Panc1 (cell line): Measurements from ENCODE around the gene ZNF81. TPM values are rescaled to one million over a fixed set of nuclear protein-coding genes. Genes with fewer than 3 reads are reported as not detected.
"Not testable (repeated sequence)": the region's sequence is repeated elsewhere in the genome, so short reads cannot be mapped to it uniquely, and the experiment has no call there.

Experiments
- ATAC-seq: fragments of 200-7000 bp; cut with Tn5 transposase; 2 replicates; pipeline ENCODE4 v1.9.1; 2020; ENCODE audit warnings: mild to moderate bottlenecking, moderate library complexity
- BruUV-seq: library from RNA; stranded (reverse); fragments of 400-500 nt; replicated peaks from 2 replicates; lab custom pipeline; 2021; lab: Mats Ljungman, UMichigan
- CTCF ChIA-PET: fragments of 300-600 bp; sonication (Branson Sonifier 250); formaldehyde crosslinking; loops from one replicate; lab custom pipeline; 2022; ENCODE audit warnings: antibody characterized with exemption; lab: Charles Lee
- POLR2A ChIA-PET: fragments of 300-600 bp; sonication (Branson Sonifier 250); formaldehyde crosslinking; loops from one replicate; lab custom pipeline; 2022; ENCODE audit warnings: antibody characterized with exemption; lab: Charles Lee
- DNase-seq: peaks from one replicate; pipeline ENCODE4 v3.0.0-alpha.2; 2010; ENCODE audit warnings: low read depth, low spot score
- H3K27ac ChIP-seq: 2 replicates; pipeline ENCODE4 v1.5.1; 2011; ENCODE audit warnings: mild to moderate bottlenecking, low read length, inconsistent platforms
- H3K27me3 ChIP-seq: fragments of 200-500 bp; sonication (Bioruptor generic); 2 replicates; pipeline ENCODE4 v1.6.0; 2014; ENCODE audit warnings: low read length, inconsistent platforms; ENCODE audit not compliant: control insufficient read depth, insufficient read depth
- H3K36me3 ChIP-seq: fragments of 200-500 bp; sonication (Bioruptor generic); 2 replicates; pipeline ENCODE4 v1.5.1; 2014; ENCODE audit warnings: inconsistent platforms, mild to moderate bottlenecking, low read length, moderate library complexity; ENCODE audit not compliant: control insufficient read depth, insufficient read depth
- H3K4me1 ChIP-seq: 2 replicates; pipeline ENCODE4 v1.5.1; 2011; ENCODE audit warnings: inconsistent platforms, mild to moderate bottlenecking, low read length, moderate library complexity; ENCODE audit not compliant: control insufficient read depth, insufficient read depth
- H3K4me3 ChIP-seq, 2 experiments: 2 replicates each; pipeline ENCODE4 v1.5.1; 2011 to 2012; ENCODE audit warnings: low read depth in 2 of 2, low read length in 2 of 2, mild to moderate bottlenecking in 2 of 2, inconsistent platforms in 1 of 2, moderate library complexity in 1 of 2
- H3K9me3 ChIP-seq: fragments of 200-500 bp; sonication (Bioruptor generic); 2 replicates; pipeline ENCODE4 v1.5.1; 2014; ENCODE audit warnings: low read depth, mild to moderate bottlenecking, inconsistent platforms, low read length, moderate library complexity; ENCODE audit not compliant: control insufficient read depth, insufficient read depth
- CTCF ChIP-seq: fragments of 450-650 bp; IDR thresholded peaks from 2 replicates; pipeline ENCODE4 v1.5.1; 2017; ENCODE audit warnings: mild to moderate bottlenecking
- POLR2AphosphoS5 ChIP-seq: IDR thresholded peaks from 2 replicates; pipeline ENCODE4 v1.6.1; 2012; ENCODE audit warnings: mild to moderate bottlenecking, low read depth, low read length, moderate library complexity
- REST ChIP-seq, 2 experiments: IDR thresholded peaks; 2 replicates each; pipeline ENCODE4 v1.6.1; 2011 to 2012; ENCODE audit warnings: low read depth in 2 of 2, control low read depth in 1 of 2, low read length in 1 of 2, mild to moderate bottlenecking in 1 of 2, moderate library complexity in 1 of 2; ENCODE audit not compliant: insufficient read depth in 1 of 2
- SIN3A ChIP-seq: IDR thresholded peaks from 2 replicates; pipeline ENCODE4 v1.6.1; 2012; ENCODE audit warnings: low read depth, mild to moderate bottlenecking, low read length, moderate library complexity, borderline replicate concordance; ENCODE audit not compliant: insufficient read depth
- TCF7L2 ChIP-seq: IDR thresholded peaks from 2 replicates; pipeline ENCODE4 v1.6.1; 2011; ENCODE audit warnings: mild to moderate bottlenecking, low read depth, low read length, inconsistent platforms
- in situ Hi-C: cut with HindIII; loops from 2 replicates; pipeline ENCODE4 v1.10.0; 2016; ENCODE audit warnings: low sequenced_read_pairs, low pct_unique_long_range_greater_than_20kb
- intact Hi-C: fragments of 100-400 bp; cut with micrococcal nuclease; formaldehyde crosslinking; loops from one replicate; pipeline ENCODE4 v1.10.0; 2022; ENCODE audit not compliant: unreplicated experiment
- total RNA-seq: library from RNA; stranded (reverse); gene quantifications from one replicate; pipeline ENCODE4 v1.2.1, GENCODE V29; 2021; ENCODE audit not compliant: unreplicated experiment

ZNF81 gene
- total RNA-seq, 1 experiment from 2014 or later, result 10.7 TPM

- in situ Hi-C loops (no loop called here), intact Hi-C loops (no loop called here)
- BruUV-seq, result no TSS peak
- no peak for DNase-seq
- no peaks in the 10 kb centered on the region for H3K4me1 ChIP-seq
- no peak overlapping the region for H3K27ac ChIP-seq
- TF ChIP-seq SIN3A (no peak), TCF7L2 (no peak), REST (IDR thresholded peaks at IDR 0.05; ENCODE audit: insufficient read depth in 1 of 2, low read depth in 2 of 2, low read length in 1 of 2) (no peak), POLR2AphosphoS5 (no peak), CTCF (no peak)
- no peaks in the 10 kb centered on the region for H3K36me3 ChIP-seq
- H3K27me3 ChIP-seq, result no peaks in the 10 kb centered on the region
- no peaks in the 10 kb centered on the region for H3K9me3 ChIP-seq
- CTCF ChIA-PET, result no interaction called here
- no peak for ATAC-seq
- H3K4me3 ChIP-seq, result no peak overlapping the region
- POLR2A ChIA-PET, result no interaction called here
Observed at GRCh38 chrX:47940448-47940847, 103.7 kb downstream of the ZNF81 start.

- POLR2A ChIA-PET, result no interaction called here
- intact Hi-C loops (no loop called here), in situ Hi-C loops (no loop called here)
- Histone ChIP-seq H3K36me3 (no peaks in the 10 kb centered on the region), H3K4me1 (no peaks in the 10 kb centered on the region), H3K9me3 (no peaks in the 10 kb centered on the region), H3K27me3 (no peaks in the 10 kb centered on the region), H3K27ac (no peak overlapping the region), H3K4me3 (no peak overlapping the region)
- CTCF ChIA-PET, result no interaction called here
- TF ChIP-seq POLR2AphosphoS5 (no peak), CTCF (no peak), REST (IDR thresholded peaks at IDR 0.05; ENCODE audit: insufficient read depth in 1 of 2, low read depth in 2 of 2, low read length in 1 of 2) (no peak)
- no peak for DNase-seq
- ATAC-seq, result no peak
- BruUV-seq, result no TSS peak
Observed at GRCh38 chrX:47941423-47941822, 104.7 kb downstream of the ZNF81 start.

GRCh38 chrX:47955295-47955694 is 118.6 kb downstream of the ZNF81 start:
- H3K9me3 ChIP-seq, H3K4me3 ChIP-seq, ATAC-seq, intact Hi-C loops, POLR2A ChIA-PET, H3K27ac ChIP-seq, H3K4me1 ChIP-seq, H3K36me3 ChIP-seq, CTCF ChIA-PET, H3K27me3 ChIP-seq, in situ Hi-C loops, DNase-seq, BruUV-seq: not testable (repeated sequence)
